Immature natural killer cell (primary cell): ENCODE data around the gene CHST5. TPM values are rescaled to one million over a fixed set of nuclear protein-coding genes. Genes with fewer than 3 reads are reported as not detected.
"Not testable (repeated sequence)": the region's sequence is repeated elsewhere in the genome, so short reads cannot be mapped to it uniquely, and the experiment has no call there.

ENCODE experiments used
- DNase-seq, 3 donors: peaks; one replicate each; pipeline ENCODE4 v3.0.0; 2022; ENCODE audit warnings: mixed read lengths in 1 of 3
- H3K27ac Mint-ChIP-seq, 6 donors: one replicate each; pipeline ENCODE4 v1.8.0; 2020; ENCODE audit warnings: mixed read lengths in 6 of 6, mild to moderate bottlenecking in 5 of 6, inconsistent platforms in 4 of 6, moderate library complexity in 3 of 6
- H3K27me3 Mint-ChIP-seq, 3 donors: one replicate each; pipeline ENCODE4 v1.8.0; 2020 to 2021; ENCODE audit warnings: low read depth in 3 of 3, mild to moderate bottlenecking in 3 of 3, mixed read lengths in 3 of 3, moderate library complexity in 3 of 3, inconsistent platforms in 1 of 3
- H3K36me3 Mint-ChIP-seq, 3 donors: one replicate each; pipeline ENCODE4 v1.8.0; 2020; ENCODE audit warnings: mixed read lengths in 3 of 3, inconsistent platforms in 2 of 3, mild to moderate bottlenecking in 2 of 3
- H3K4me1 Mint-ChIP-seq, 2 donors: one replicate each; pipeline ENCODE4 v1.8.0; 2020; ENCODE audit warnings: inconsistent platforms in 2 of 2, mild to moderate bottlenecking in 2 of 2, mixed read lengths in 2 of 2, moderate library complexity in 1 of 2
- H3K4me3 Mint-ChIP-seq, 5 donors: one replicate each; pipeline ENCODE4 v1.8.0; 2020; ENCODE audit warnings: mild to moderate bottlenecking in 5 of 5, mixed read lengths in 5 of 5, inconsistent platforms in 3 of 5, moderate library complexity in 3 of 5
- H3K9me3 Mint-ChIP-seq, 6 donors: one replicate each; pipeline ENCODE4 v1.8.0; 2020; ENCODE audit warnings: mild to moderate bottlenecking in 6 of 6, mixed read lengths in 6 of 6, inconsistent platforms in 4 of 6, moderate library complexity in 3 of 6
- polyA plus RNA-seq, 3 donors: library from polyadenylated mRNA; unstranded; fragments of 300-500 nt; fragmentation: Illumina TruSeq; gene quantifications; one replicate each; pipeline ENCODE4 v1.2.3, GENCODE V29; 2021

CHST5 gene
- polyA plus RNA-seq, 3 donors from 2014 or later = not detected

DNA sequence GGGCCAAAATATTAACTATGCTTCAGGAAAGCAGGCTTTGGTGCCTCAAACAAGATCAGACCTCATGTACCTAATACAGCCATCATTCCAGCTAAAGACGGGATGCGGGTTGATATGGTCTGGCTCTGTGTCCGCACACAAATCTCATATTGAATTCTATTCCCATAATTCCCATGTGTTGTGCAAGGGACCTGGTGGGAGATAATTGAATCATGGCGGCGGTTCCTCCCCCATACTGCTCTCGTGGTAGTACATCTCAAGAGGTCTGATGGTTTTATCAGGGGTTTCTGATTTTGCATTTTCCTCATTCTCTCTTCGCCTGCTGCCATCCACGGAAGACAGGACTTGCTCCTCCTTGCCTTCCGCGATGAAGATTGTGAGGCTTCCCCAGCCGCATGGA, 21.6 kb downstream of the CHST5 start:
- Mint-ChIP-seq H3K4me3 (no peak overlapping the region), H3K36me3 (no peaks in the 10 kb centered on the region), H3K27me3 (peaks cover 5 to 7% (median 5%) of the 10 kb centered on the region in 3 donors), H3K4me1 (peaks cover 15 to 16% of the 10 kb centered on the region in 2 donors), H3K9me3 (no peaks in the 10 kb centered on the region), H3K27ac (no peak overlapping the region)
- no peak for DNase-seq

DNA sequence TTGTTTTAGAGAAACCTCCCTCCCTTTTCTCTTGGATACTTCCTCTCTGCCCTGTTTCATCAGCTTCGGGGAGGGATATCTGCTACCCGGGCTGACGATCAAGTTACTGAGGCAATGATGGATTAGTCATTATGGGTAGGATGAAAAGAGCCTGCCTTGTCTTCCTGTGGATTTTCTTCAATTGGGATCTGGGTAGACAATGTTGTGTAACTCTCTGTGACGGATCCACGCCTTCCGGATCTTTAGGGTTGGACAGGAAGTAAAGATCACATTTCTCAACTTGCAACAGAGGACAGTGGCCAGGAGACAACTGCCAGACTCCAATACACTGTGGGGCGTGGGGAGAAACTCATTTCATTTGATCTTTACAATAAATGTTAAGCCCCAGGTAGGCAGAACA, 29.3 kb downstream of the CHST5 start:
- Mint-ChIP-seq H3K9me3 (no peaks in the 10 kb centered on the region), H3K36me3 (no peaks in the 10 kb centered on the region), H3K27me3 (peaks cover 0 to 11% (median 0%) of the 10 kb centered on the region in 3 donors), H3K4me3 (no peak overlapping the region), H3K27ac (no peak overlapping the region), H3K4me1 (no peaks in the 10 kb centered on the region)
- DNase-seq = no peak

DNA sequence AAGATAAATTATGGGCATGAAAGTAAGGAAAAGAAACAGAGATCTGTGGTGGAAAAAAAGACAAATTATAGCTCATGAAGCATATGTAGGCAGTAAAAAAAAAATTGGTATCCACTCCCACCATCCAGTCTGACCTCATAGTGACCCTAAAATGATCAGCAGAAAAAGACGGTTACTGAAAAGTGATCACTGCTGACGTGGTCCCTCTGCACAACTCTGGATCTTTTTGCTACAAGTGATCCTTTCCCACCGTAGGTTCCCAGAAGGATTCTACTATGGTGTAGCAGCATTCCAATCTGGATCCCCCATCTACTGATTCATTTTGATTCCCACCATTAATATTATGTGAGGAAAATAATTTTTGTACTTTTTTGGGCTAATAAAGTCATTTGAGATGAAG, 29.8 kb downstream of the CHST5 start:
- H3K4me1 Mint-ChIP-seq = no peaks in the 10 kb centered on the region
- no peak overlapping the region for H3K27ac Mint-ChIP-seq
- H3K36me3 Mint-ChIP-seq = no peaks in the 10 kb centered on the region
- no peak for DNase-seq
- peaks cover 0 to 11% (median 0%) of the 10 kb centered on the region in 3 donors for H3K27me3 Mint-ChIP-seq
- no peak overlapping the region for H3K4me3 Mint-ChIP-seq
- H3K9me3 Mint-ChIP-seq = no peaks in the 10 kb centered on the region

DNA sequence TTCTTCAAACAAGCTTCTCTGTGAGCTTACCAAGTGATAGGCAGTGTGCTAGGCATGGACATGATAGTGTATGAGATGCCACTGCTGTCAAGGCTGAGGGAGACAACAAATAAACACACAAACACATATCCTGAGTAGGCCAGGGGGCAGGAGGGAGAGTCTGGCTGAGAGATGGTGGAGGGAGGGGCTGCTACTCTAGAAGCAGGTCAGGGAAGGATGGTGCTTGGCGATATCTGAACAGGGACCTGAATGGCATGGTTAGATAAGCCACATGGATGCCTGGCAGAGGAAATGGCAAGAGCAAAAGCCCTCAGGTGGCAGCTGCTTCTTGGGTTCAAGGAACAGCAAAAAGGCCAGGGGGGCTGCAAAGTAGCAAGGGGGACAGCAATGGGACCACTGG, 32.1 kb downstream of the CHST5 start:
- DNase-seq = no peak
- H3K4me3 Mint-ChIP-seq = no peak overlapping the region
- H3K9me3 Mint-ChIP-seq = no peaks in the 10 kb centered on the region
- H3K27ac Mint-ChIP-seq = peak overlapping the region in 1 of 6 donors; percentile 6
- no peaks in the 10 kb centered on the region for H3K36me3 Mint-ChIP-seq
- H3K4me1 Mint-ChIP-seq = no peaks in the 10 kb centered on the region
- peaks cover 0 to 10% (median 2%) of the 10 kb centered on the region in 3 donors for H3K27me3 Mint-ChIP-seq

DNA sequence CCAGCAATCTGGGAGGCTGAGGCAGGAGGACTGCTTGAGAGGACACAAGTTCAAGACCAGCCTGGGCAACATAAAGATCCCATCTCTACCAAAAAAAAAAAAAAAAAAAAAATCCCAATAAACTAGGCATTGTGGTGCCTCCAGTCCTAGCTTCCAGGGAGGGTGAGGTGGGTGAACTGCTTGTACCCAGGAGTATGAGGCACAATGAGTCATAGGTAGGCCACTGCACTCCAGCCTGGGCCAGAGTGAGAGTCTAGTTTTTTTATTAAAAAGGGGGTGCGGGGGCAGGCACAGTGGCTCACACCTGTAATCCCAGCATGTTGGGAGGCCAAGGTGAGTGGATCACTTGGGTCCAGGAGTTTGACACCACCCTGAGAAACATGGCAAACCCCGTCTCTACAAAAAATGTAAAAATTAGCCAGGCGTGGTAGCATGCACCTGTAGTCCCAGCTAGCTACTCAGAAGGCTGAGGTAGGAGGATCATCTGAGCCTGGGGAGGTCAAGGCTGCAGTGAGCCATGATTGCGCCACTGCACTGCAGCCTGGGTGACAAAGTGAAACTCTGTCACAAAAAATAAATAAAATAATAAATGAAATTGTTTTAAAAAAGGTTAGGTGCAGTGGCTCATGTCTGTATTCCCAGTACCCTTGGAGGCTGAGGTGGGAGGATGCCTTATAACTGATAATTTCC, 32.8 kb downstream of the CHST5 start:
- no peak overlapping the region for H3K4me3 Mint-ChIP-seq
- no peaks in the 10 kb centered on the region for H3K9me3 Mint-ChIP-seq
- DNase-seq = no peak
- no peaks in the 10 kb centered on the region for H3K36me3 Mint-ChIP-seq
- H3K27ac Mint-ChIP-seq = no peak overlapping the region
- no peaks in the 10 kb centered on the region for H3K4me1 Mint-ChIP-seq
- H3K27me3 Mint-ChIP-seq = peaks cover 3 to 8% (median 3%) of the 10 kb centered on the region in 3 donors

DNA sequence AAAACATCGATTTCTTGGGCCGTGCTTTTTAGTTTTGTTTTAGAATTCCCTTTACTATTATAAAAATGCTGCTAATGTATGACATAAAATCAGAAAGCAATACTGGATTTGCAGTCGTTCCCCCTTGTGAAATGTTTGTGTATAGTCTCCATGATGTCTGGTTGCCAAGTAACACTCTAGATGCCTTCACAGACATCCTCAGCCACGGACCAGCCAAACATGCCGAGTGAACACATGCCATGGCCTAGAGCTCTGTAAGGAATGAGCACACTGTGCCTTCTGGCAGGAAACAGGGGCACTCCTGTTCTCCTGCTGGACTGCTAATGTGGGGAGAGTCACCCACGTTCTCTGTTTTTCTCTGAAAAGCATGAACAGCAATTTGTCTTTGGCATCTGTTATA, 34.1 kb downstream of the CHST5 start:
- not testable (repeated sequence) for H3K27me3 Mint-ChIP-seq, H3K4me3 Mint-ChIP-seq, H3K27ac Mint-ChIP-seq

DNA sequence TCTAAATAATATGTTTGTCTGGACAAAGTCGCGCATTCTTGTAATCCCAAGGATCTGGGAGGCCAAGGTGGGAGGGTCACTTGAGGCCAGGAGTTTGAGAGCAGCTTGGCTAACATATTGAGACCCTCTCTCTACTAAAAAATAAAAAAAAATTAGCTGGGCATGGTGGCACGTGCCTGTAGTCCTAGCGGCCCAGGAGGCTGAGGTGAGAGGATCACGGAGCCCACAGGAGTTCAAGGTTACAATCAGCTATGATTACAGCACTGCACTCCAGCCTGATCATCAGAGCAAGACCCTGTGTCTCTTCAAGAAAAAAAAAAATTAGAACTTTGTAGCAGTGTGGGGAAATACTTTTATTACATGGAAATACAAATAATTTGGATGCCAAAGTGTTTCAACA, 34.5 kb downstream of the CHST5 start:
- no peak overlapping the region for H3K27ac Mint-ChIP-seq
- peaks cover 6 to 13% (median 9%) of the 10 kb centered on the region in 3 donors for H3K27me3 Mint-ChIP-seq
- no peak for DNase-seq
- H3K36me3 Mint-ChIP-seq = no peaks in the 10 kb centered on the region
- no peaks in the 10 kb centered on the region for H3K4me1 Mint-ChIP-seq
- no peaks in the 10 kb centered on the region for H3K9me3 Mint-ChIP-seq
- H3K4me3 Mint-ChIP-seq = no peak overlapping the region

More for the DNA sequence above, 34.1 kb downstream of the CHST5 start:
- H3K4me1 Mint-ChIP-seq, H3K9me3 Mint-ChIP-seq, DNase-seq, H3K36me3 Mint-ChIP-seq: not testable (repeated sequence)

DNA sequence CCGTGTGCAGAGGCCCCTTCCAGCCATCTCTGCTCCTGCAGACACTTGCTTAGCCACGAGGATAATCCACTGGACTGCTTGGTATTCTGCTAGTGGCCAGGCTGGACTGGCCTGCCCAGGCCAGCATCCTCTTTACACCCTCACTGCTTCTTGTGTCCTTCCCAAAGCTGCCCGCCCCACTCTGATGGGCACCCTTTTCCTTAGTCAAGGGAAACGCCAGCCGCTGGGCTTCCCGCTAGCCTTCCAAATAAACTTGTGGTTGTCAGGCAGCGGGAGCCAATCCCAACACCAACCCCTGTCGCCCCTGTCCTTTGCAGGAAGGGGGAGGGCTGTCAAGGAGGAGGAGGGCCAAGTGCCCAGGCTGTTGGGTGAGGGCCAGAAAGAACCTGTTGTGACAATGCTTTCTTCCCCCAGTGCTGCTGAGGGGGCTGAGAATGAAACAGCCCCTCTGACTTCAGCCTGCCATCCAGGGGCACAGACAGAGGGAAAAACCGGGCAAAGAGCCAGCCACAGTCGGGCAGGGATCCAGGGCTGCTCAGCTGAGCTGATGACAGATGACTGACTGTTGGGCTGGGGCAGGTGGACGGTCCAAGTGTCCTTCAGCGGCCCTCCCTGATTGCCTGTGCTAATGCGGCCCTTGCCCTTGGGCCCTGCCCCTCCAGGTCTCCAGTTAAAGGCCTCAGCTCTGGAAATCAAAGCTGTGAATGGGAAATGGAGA, 37.1 kb downstream of the CHST5 start:
- H3K4me3 Mint-ChIP-seq, H3K36me3 Mint-ChIP-seq, DNase-seq, H3K4me1 Mint-ChIP-seq, H3K9me3 Mint-ChIP-seq, H3K27ac Mint-ChIP-seq: not testable (repeated sequence)
- peaks cover 7 to 22% (median 13%) of the 10 kb centered on the region in 3 donors for H3K27me3 Mint-ChIP-seq

DNA sequence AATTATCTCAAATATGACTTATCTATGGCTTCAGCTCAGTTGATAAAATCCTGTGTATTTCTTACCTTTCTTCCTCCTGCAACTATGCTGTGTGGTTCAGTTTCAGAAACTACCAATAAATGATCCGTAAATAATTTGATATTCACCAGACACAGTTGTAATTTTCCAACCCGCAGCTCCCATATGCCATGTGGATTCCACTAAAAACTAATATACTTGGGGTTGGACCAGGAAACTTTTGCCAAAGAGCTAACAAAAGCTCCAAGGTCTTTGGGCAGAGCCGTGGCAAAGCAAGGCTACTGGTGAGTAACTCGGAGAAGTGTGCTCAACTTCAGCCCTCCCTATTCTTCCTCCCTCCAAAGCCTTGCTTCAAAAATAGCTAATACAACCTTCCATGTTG, 38.4 kb downstream of the CHST5 start:
- H3K4me3 Mint-ChIP-seq = no peak overlapping the region
- DNase-seq = no peak
- H3K4me1 Mint-ChIP-seq = peaks cover 8% of the 10 kb centered on the region in 2 donors
- no peaks in the 10 kb centered on the region for H3K36me3 Mint-ChIP-seq
- H3K27me3 Mint-ChIP-seq = peaks cover 7 to 24% (median 13%) of the 10 kb centered on the region in 3 donors
- H3K27ac Mint-ChIP-seq = no peak overlapping the region
- no peaks in the 10 kb centered on the region for H3K9me3 Mint-ChIP-seq

DNA sequence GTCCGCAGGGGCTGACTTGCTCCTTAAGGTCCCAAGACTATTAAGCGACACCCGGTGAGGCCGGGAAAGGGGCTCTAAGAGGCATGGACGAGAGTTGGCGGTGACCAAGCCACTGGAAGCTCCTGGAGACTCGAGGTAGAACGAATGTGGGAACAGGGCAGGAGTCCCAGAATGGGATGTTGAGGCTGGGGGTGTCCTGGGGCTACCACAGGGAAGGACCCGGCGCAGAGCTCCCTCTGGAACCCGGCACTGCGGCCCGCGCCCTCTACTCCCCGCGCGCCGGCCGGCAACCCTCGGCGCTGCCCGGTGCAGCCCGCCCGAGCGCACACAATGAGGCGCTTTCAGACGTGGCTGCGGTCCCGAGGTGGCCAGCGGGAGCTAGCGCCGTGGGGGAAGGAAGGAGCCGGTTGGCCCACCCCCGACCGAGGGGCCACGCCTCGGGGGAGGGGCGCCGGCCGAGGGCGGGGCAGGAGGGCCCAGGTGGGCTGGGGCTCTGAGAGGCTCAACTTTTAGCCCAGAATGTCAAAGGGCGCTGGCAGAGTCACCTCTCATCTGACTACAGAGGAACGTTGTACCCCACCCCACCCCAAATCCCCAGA, 40.7 kb downstream of the CHST5 start, which contains the start of gene CHST6:
CHST6 (minus strand) TSS at position 366 of the 599 bp plus-strand sequence. CDS start 15,613 bp downstream, outside the sequence.
- no peak within 1 kb of the TSS for H3K27ac Mint-ChIP-seq
- DNase-seq = peak in 1 of 3 donors; percentile 13
- peaks cover 6 to 24% (median 11%) of the 10 kb centered on the region in 3 donors for H3K27me3 Mint-ChIP-seq
- peak within 1 kb of the TSS; percentile 12 to 58 (median 38) for H3K4me3 Mint-ChIP-seq
- H3K9me3 Mint-ChIP-seq = no peaks in the 10 kb centered on the region
- H3K36me3 Mint-ChIP-seq = no peaks in the 10 kb centered on the region
- peaks cover 8% of the 10 kb centered on the region in 2 donors for H3K4me1 Mint-ChIP-seq

DNA sequence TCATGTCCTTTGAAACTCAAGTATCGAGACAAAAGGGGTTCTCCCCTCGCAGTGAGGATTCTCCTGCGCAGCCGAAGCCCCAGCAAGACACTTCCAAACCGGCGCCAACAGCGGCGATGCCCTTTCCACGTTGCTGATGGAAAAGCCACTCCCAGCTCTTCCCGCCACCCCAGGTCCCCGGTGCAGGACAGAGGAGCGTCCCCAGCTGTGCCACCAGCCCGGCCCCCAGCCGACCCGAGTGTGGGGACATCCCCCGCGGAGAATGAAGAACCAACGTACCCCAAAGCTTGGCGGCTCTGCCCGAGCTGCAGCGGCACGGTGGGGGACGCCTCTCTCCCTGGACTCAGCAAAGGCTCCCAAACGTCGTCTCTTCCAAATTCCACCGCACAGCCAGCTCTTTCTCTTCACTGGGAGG, 41.2 kb downstream of the CHST5 start:
- Mint-ChIP-seq H3K36me3 (no peaks in the 10 kb centered on the region), H3K4me3 (peak overlapping the region; percentile 5 to 58 (median 21)), H3K27me3 (peaks cover 6 to 24% (median 11%) of the 10 kb centered on the region in 3 donors), H3K4me1 (peaks cover 8% of the 10 kb centered on the region in 2 donors), H3K9me3 (no peaks in the 10 kb centered on the region), H3K27ac (no peak overlapping the region)
- DNase-seq = no peak

DNA sequence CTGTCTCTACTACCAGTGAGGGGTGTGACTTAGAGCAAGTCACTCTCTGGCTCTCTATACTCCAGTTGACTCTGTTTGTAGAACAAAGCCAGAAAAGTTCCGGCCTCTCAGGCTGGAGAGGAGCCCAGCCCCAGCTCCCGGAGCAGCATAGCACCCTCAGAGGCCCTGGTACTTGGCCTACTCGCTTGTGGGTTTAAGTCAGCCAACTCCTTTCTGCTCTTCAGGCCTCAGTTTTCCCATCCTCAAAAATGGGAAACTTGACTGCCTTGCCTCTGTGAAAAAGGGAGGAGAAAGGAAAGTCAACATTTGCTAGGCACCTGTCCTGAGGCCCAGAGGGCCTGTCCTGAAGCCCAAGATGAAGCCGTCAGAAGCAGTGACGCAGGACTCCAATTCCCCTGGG, 41.7 kb downstream of the CHST5 start:
- H3K36me3 Mint-ChIP-seq = no peaks in the 10 kb centered on the region
- H3K27ac Mint-ChIP-seq = no peak overlapping the region
- no peak for DNase-seq
- H3K4me3 Mint-ChIP-seq = no peak overlapping the region
- H3K9me3 Mint-ChIP-seq = no peaks in the 10 kb centered on the region
- peaks cover 8% of the 10 kb centered on the region in 2 donors for H3K4me1 Mint-ChIP-seq
- H3K27me3 Mint-ChIP-seq = peaks cover 6 to 24% (median 11%) of the 10 kb centered on the region in 3 donors

DNA sequence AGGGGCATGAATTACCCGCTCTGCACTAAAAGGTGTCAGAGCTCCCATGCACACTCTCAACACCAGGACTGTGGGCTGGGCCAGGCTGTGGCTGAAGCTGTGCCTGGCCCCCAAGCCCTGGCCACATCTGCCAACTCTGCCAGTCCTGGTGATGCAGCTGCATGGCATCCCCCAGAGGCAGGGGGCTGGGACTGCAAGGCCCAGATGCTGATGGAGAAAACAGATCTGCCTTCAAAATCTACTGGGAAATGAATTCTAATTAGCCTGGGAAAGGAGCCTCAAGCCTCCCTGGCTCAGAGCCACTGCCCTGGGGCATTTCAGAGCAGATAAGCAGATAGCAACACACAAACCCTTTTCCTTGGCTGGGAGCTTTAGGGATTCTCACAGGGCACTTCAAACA, 44.0 kb downstream of the CHST5 start:
- Mint-ChIP-seq H3K4me3 (no peak overlapping the region), H3K4me1 (peaks cover 8% of the 10 kb centered on the region in 2 donors), H3K9me3 (peaks cover 0 to 2% (median 0%) of the 10 kb centered on the region in 6 donors), H3K27ac (no peak overlapping the region), H3K27me3 (peaks cover 2 to 22% (median 7%) of the 10 kb centered on the region in 3 donors), H3K36me3 (no peaks in the 10 kb centered on the region)
- DNase-seq = no peak

DNA sequence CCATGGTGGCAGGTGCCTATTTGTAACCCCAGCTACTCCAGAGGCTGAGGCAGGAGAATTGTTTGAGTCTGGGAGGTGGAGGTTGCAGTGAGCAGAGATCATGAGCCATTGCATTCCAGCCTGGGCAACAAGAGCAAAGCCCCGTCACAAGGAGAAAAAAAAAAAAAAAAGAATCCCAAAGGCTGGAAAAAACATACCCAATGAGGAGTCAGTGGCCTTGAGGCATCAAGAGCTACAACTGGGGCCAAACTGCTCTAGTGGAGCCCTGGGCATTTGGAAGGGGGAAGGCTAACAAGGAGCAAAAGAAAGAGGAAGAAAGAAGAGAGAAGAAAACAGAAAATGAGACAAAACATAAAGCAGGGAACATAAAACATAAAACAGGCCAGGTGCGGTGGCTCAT, 47.6 kb downstream of the CHST5 start:
- Mint-ChIP-seq H3K27me3 (peaks cover 0 to 17% (median 6%) of the 10 kb centered on the region in 3 donors), H3K4me1 (peaks cover 0 to 1% of the 10 kb centered on the region in 2 donors), H3K9me3 (peaks cover 0 to 2% (median 0%) of the 10 kb centered on the region in 6 donors), H3K36me3 (no peaks in the 10 kb centered on the region), H3K27ac (peak overlapping the region in 1 of 6 donors; percentile 67), H3K4me3 (no peak overlapping the region)
- DNase-seq = no peak
